Transverse colon (tissue), 4 donors: Measurements from ENCODE around the gene PLXNC1. TPM values are rescaled to one million over a fixed set of nuclear protein-coding genes. Genes with fewer than 3 reads are reported as not detected.

Source experiments
- DNase-seq: peaks from one replicate; pipeline ENCODE4 v3.0.0-alpha.2; 2019
- H3K27ac ChIP-seq, 4 donors: fragments of 200-600 bp; sonication (generic); 2 replicates each; pipeline ENCODE4 v1.5.1; 2016 to 2018; ENCODE audit warnings: inconsistent platforms in 4 of 4
- H3K27me3 ChIP-seq: fragments of 200-600 bp; sonication (generic); 2 replicates; pipeline ENCODE4 v1.5.1; 2017; ENCODE audit warnings: inconsistent platforms
- H3K36me3 ChIP-seq, 4 donors: fragments of 200-600 bp; sonication (generic); 2 replicates each; pipeline ENCODE4 v1.5.1; 2017 to 2019; ENCODE audit warnings: inconsistent platforms in 4 of 4
- H3K4me1 ChIP-seq, 4 donors: fragments of 200-600 bp; sonication (generic); 2 replicates each; pipeline ENCODE4 v1.5.1; 2017 to 2020; ENCODE audit warnings: inconsistent platforms in 4 of 4
- H3K4me3 ChIP-seq, 4 donors: fragments of 200-600 bp; sonication (generic); 1 replicate in 1 of 4; 2 replicates in 3 of 4; pipeline versions ENCODE4 v1.5.1 to v1.6.1; 2017 to 2019; ENCODE audit warnings: inconsistent platforms in 4 of 4
- H3K9me3 ChIP-seq, 2 donors: fragments of 200-600 bp; sonication (generic); 2 replicates each; pipeline ENCODE4 v1.5.1; 2017 to 2019; ENCODE audit warnings: inconsistent platforms in 2 of 2
- EP300 ChIP-seq: sonication (generic); formaldehyde crosslinking; IDR thresholded peaks from one replicate; pipeline ENCODE4 v1.6.1; 2017; ENCODE audit warnings: antibody characterized with exemption, low read depth
- POLR2A ChIP-seq: fragments of 450-650 bp; IDR thresholded peaks from one replicate; pipeline ENCODE4 v1.6.1; 2016; ENCODE audit warnings: antibody characterized with exemption, mild to moderate bottlenecking, moderate library complexity
- POLR2AphosphoS5 ChIP-seq, 3 donors: sonication (generic); formaldehyde crosslinking; IDR thresholded peaks; one replicate each; pipeline ENCODE4 v1.6.1; 2016; ENCODE audit warnings: antibody characterized with exemption in 3 of 3
- WGBS, 2 donors: methylation state at CpG; one replicate each; pipeline ENCODE4 v1.1.5; 2018; ENCODE audit warnings: low coverage in 1 of 2; 5-methylcytosine and 5-hydroxymethylcytosine counted together
- in situ Hi-C, 4 donors: fragments of 200-750 bp; cut with MboI; loops; one replicate each; pipeline versions ENCODE4 v1.15.0 to v1.15.1; 2017; ENCODE audit warnings: low sequenced_read_pairs in 3 of 4, low pct_ligation_motif_present in 1 of 4, low pct_unique_long_range_greater_than_20kb in 1 of 4
- intact Hi-C: fragments of 100-400 bp; cut with DNase I; formaldehyde crosslinking; loops from one replicate; pipeline ENCODE4 v1.15.1; 2023; ENCODE audit warnings: low total_unique reads
- total RNA-seq, 4 donors: library from RNA; depleted of rRNA; stranded (reverse); fragments of >200 nt; gene quantifications; one replicate each; pipeline ENCODE4 v1.1.0, GENCODE V29; 2016
- TF ChIP-seq, protein P1 (sequence below), 5 experiments: fragments of 200-600 bp in 3 of 5; fragments of 450-650 bp in 2 of 5; sonication (generic) in 3 of 5; IDR thresholded peaks; 1 replicate in 2 of 5; 2 replicates in 3 of 5; pipeline ENCODE4 v1.5.1; 2016 to 2017; ENCODE audit warnings: antibody characterized with exemption in 5 of 5, inconsistent platforms in 3 of 5, mild to moderate bottlenecking in 2 of 5, moderate library complexity in 1 of 5

PLXNC1 gene
- total RNA-seq, 4 donors from 2014 or later, result 3.3 to 12.7 (median 6.8) TPM

DNA sequence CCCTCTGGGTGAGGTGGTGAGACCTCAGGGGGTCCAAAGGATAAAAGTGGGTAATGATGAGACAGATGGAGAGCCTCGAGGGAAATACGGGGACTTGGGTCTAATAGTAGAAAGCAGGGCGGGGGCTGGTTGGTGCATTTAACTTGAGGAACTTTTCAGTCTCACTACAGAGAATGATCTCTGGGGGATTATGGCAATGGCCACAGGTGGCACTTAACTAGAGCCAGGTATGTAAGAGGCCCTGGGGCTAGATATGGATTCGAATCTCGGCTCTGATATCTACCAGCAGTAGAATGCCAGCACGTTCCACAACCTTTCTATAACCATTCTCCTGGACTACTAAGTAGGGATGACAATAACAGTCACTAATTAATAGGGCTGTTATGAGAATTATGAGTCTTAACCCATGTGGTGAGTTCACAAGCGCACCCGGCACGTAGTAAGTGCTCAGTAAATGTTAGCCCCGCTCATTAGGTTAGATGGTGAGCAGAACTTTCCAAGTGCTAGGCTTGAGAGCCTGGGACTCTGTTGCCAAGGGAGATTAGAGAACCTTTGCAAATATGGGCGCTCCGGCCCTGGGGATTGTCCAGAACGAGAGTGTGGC lies 888 bp upstream of the PLXNC1 start:
- peak overlapping the region; percentile 28 to 71 (median 50) for H3K4me3 ChIP-seq
- peaks cover 55% of the 10 kb centered on the region for H3K27me3 ChIP-seq
- peak overlapping the region; percentile 10 to 72 (median 46) for H3K27ac ChIP-seq
- peaks cover 0 to 44% (median 41%) of the 10 kb centered on the region in 4 donors for H3K4me1 ChIP-seq
- H3K9me3 ChIP-seq, result no peaks in the 10 kb centered on the region
- H3K36me3 ChIP-seq, result no peaks in the 10 kb centered on the region
- WGBS, 2 donors, result 59 to 67% methylated on average over 3 to 13 of the region's 13 CpGs
- in situ Hi-C loops, result loop anchor here in 2 of 4 donors (25.0 kb wide), 1 partner anchor 290 kb away; no protein-coding TSS in a partner anchor
- TF ChIP-seq EP300 (no peak), POLR2AphosphoS5 (IDR thresholded peaks at IDR 0.05) (no peak), POLR2A (no peak)
- TF ChIP-seq, protein P1, sequence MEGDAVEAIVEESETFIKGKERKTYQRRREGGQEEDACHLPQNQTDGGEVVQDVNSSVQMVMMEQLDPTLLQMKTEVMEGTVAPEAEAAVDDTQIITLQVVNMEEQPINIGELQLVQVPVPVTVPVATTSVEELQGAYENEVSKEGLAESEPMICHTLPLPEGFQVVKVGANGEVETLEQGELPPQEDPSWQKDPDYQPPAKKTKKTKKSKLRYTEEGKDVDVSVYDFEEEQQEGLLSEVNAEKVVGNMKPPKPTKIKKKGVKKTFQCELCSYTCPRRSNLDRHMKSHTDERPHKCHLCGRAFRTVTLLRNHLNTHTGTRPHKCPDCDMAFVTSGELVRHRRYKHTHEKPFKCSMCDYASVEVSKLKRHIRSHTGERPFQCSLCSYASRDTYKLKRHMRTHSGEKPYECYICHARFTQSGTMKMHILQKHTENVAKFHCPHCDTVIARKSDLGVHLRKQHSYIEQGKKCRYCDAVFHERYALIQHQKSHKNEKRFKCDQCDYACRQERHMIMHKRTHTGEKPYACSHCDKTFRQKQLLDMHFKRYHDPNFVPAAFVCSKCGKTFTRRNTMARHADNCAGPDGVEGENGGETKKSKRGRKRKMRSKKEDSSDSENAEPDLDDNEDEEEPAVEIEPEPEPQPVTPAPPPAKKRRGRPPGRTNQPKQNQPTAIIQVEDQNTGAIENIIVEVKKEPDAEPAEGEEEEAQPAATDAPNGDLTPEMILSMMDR (IDR thresholded peaks at IDR 0.05), result no peak
- DNase-seq, result no peak
- intact Hi-C loops, result loop anchor here (10.0 kb wide), 1 partner anchor 287 kb away; no protein-coding TSS in a partner anchor

DNA sequence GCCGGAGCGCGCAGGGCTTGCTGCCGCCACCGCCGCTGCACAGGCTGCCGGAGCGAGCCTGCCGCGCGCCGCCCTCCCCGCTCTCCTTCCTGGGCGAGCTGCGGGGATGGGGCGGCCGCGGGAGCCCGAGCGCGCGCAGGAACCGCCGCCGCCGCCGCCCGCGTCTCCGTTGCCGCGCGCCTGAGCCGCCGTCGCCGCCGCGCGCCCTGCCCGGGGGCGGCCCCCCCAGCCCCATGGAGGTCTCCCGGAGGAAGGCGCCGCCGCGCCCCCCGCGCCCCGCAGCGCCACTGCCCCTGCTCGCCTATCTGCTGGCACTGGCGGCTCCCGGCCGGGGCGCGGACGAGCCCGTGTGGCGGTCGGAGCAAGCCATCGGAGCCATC lies 352 bp downstream of the PLXNC1 start:
- in situ Hi-C loops, result loop anchor here in 2 of 4 donors (25.0 kb wide), 1 partner anchor 289 kb away; no protein-coding TSS in a partner anchor
- Histone ChIP-seq H3K4me1 (peaks cover 0 to 48% (median 45%) of the 10 kb centered on the region in 4 donors), H3K9me3 (no peaks in the 10 kb centered on the region), H3K36me3 (no peaks in the 10 kb centered on the region), H3K27me3 (peaks cover 46% of the 10 kb centered on the region), H3K4me3 (peak overlapping the region; percentile 41 to 71 (median 50)), H3K27ac (peak overlapping the region; percentile 36 to 72 (median 59))
- TF ChIP-seq, protein P1 (IDR thresholded peaks at IDR 0.05), result no peak
- no peak for TF ChIP-seq POLR2A
- no peak for TF ChIP-seq POLR2AphosphoS5 (IDR thresholded peaks at IDR 0.05)
- intact Hi-C loops, result loop anchor here (10.0 kb wide), 1 partner anchor 286 kb away; no protein-coding TSS in a partner anchor
- DNase-seq, result no peak
- WGBS, 2 donors, result 0% methylated on average over 3 of the region's 62 CpGs; no CpG with 5 or more reads in 1 of the 2 donors

DNA sequence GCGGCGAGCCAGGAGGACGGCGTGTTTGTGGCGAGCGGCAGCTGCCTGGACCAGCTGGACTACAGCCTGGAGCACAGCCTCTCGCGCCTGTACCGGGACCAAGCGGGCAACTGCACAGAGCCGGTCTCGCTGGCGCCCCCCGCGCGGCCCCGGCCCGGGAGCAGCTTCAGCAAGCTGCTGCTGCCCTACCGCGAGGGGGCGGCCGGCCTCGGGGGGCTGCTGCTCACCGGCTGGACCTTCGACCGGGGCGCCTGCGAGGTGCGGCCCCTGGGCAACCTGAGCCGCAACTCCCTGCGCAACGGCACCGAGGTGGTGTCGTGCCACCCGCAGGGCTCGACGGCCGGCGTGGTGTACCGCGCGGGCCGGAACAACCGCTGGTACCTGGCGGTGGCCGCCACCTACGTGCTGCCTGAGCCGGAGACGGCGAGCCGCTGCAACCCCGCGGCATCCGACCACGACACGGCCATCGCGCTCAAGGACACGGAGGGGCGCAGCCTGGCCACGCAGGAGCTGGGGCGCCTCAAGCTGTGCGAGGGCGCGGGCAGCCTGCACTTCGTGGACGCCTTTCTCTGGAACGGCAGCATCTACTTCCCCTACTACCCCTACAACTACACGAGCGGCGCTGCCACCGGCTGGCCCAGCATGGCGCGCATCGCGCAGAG lies 873 bp downstream of the PLXNC1 start:
- DNase-seq, result peak; percentile 52
- Histone ChIP-seq H3K4me1 (peaks cover 0 to 48% (median 45%) of the 10 kb centered on the region in 4 donors), H3K27me3 (peaks cover 46% of the 10 kb centered on the region), H3K4me3 (peak overlapping the region; percentile 41 to 71 (median 50)), H3K27ac (peak overlapping the region; percentile 36 to 72 (median 59)), H3K9me3 (no peaks in the 10 kb centered on the region), H3K36me3 (no peaks in the 10 kb centered on the region)
- TF ChIP-seq, protein P1 (IDR thresholded peaks at IDR 0.05), result peak in 2 of 5 experiments; percentile 10 to 19
- no peak for TF ChIP-seq POLR2A
- intact Hi-C loops, result loop anchor here (10.0 kb wide), 1 partner anchor 286 kb away; no protein-coding TSS in a partner anchor
- in situ Hi-C loops, result loop anchor here in 2 of 4 donors (25.0 kb wide), 1 partner anchor 288 kb away; no protein-coding TSS in a partner anchor
- 2% methylated on average over 38 of the region's 76 CpGs; no CpG with 5 or more reads in 1 of the 2 donors for WGBS, 2 donors

DNA sequence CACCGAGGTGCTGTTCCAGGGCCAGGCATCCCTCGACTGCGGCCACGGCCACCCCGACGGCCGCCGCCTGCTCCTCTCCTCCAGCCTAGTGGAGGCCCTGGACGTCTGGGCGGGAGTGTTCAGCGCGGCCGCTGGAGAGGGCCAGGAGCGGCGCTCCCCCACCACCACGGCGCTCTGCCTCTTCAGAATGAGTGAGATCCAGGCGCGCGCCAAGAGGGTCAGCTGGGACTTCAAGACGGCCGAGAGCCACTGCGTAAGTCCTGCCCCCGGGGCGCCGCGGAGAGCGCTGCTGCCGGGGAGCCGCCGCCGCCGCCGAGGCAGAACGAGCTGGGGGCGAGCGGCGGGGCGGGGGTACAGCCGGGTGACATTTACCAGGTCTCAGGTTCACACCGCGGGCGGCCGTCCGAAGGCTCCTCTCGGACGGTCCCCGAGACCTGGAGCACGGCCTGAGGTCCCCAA lies 1.4 kb downstream of the PLXNC1 start:
- H3K9me3 ChIP-seq, result no peaks in the 10 kb centered on the region
- TF ChIP-seq POLR2A (no peak), EP300 (no peak), POLR2AphosphoS5 (IDR thresholded peaks at IDR 0.05) (no peak)
- TF ChIP-seq, protein P1 (IDR thresholded peaks at IDR 0.05), result no peak
- peaks cover 46% of the 10 kb centered on the region for H3K27me3 ChIP-seq
- 0% methylated on average over 22 of the region's 49 CpGs; no CpG with 5 or more reads in 1 of the 2 donors for WGBS, 2 donors
- intact Hi-C loops (loop anchor here (10.0 kb wide), 1 partner anchor 285 kb away; no protein-coding TSS in a partner anchor), in situ Hi-C loops (loop anchor here in 2 of 4 donors (25.0 kb wide), 1 partner anchor 287 kb away; no protein-coding TSS in a partner anchor)
- H3K27ac ChIP-seq, result peak overlapping the region; percentile 36 to 72 (median 59)
- H3K4me1 ChIP-seq, result peaks cover 0 to 48% (median 45%) of the 10 kb centered on the region in 4 donors
- H3K4me3 ChIP-seq, result peak overlapping the region; percentile 17 to 71 (median 50)
- DNase-seq, result peak; percentile 42
- no peaks in the 10 kb centered on the region for H3K36me3 ChIP-seq
